Measurements from ENCODE around the gene DIP2C. TPM values are rescaled to one million over a fixed set of nuclear protein-coding genes. Genes with fewer than 3 reads are reported as not detected.
"Not testable (repeated sequence)": the region's sequence is repeated elsewhere in the genome, so short reads cannot be mapped to it uniquely, and the experiment has no call there.

Gene DIP2C
- polyA plus RNA-seq, 1 donor = 26.3 TPM

- DNase-seq (ENCODE audit: low read depth) = no peak
Measured at GRCh38 chr10:695396-695795, 5.9 kb upstream of the DIP2C start.

GRCh38 chr10:693506-693905, 4.0 kb upstream of the DIP2C start:
- DNase-seq (ENCODE audit: low read depth) = no peak

- DNase-seq (ENCODE audit: low read depth) = no peak
Measured at GRCh38 chr10:692682-693351, 3.3 kb upstream of the DIP2C start.

- no peak for DNase-seq (ENCODE audit: low read depth)
Measured at GRCh38 chr10:691216-691615, 1.7 kb upstream of the DIP2C start.

- no peak for DNase-seq (ENCODE audit: low read depth)
Measured at GRCh38 chr10:690372-691161, 1.1 kb upstream of the DIP2C start.

- DNase-seq (ENCODE audit: low read depth) = no peak
Measured at GRCh38 chr10:689121-689451, 382 bp downstream of the DIP2C start.

GRCh38 chr10:688312-689120, 952 bp downstream of the DIP2C start:
- DNase-seq (ENCODE audit: low read depth) = no peak

GRCh38 chr10:687583-688311, 1.7 kb downstream of the DIP2C start:
- no peak for DNase-seq (ENCODE audit: low read depth)

- DNase-seq (ENCODE audit: low read depth) = no peak
Measured at GRCh38 chr10:686155-686931, 3.1 kb downstream of the DIP2C start.

GRCh38 chr10:685613-686012, 3.9 kb downstream of the DIP2C start:
- no peak for DNase-seq (ENCODE audit: low read depth)

- DNase-seq (ENCODE audit: low read depth) = no peak
Measured at GRCh38 chr10:683448-684071, 5.9 kb downstream of the DIP2C start.

GRCh38 chr10:682931-683447, 6.5 kb downstream of the DIP2C start:
- no peak for DNase-seq (ENCODE audit: low read depth)

GRCh38 chr10:681670-682318, 7.7 kb downstream of the DIP2C start:
- DNase-seq (ENCODE audit: low read depth) = no peak

GRCh38 chr10:680745-681144, 8.7 kb downstream of the DIP2C start:
- no peak for DNase-seq (ENCODE audit: low read depth)

- no peak for DNase-seq (ENCODE audit: low read depth)
Measured at GRCh38 chr10:680146-680545, 9.3 kb downstream of the DIP2C start.

- no peak for DNase-seq (ENCODE audit: low read depth)
Measured at GRCh38 chr10:679556-679955, 9.9 kb downstream of the DIP2C start.

- DNase-seq (ENCODE audit: low read depth) = not testable (repeated sequence)
Measured at GRCh38 chr10:678662-679005, 10.8 kb downstream of the DIP2C start.

GRCh38 chr10:677750-678661, 11.5 kb downstream of the DIP2C start:
- DNase-seq (ENCODE audit: low read depth) = no peak

GRCh38 chr10:677038-677437, 12.4 kb downstream of the DIP2C start:
- DNase-seq (ENCODE audit: low read depth) = no peak

All from forelimb muscle (tissue), 1 donor.